BE2C (cell line): ENCODE results near the gene USP20.

Source experiments
- DNase-seq: peaks from one replicate; pipeline ENCODE4 v3.0.0-alpha.2; 2020
- H3K27me3 ChIP-seq: fragments of 250-450 bp; sonication (Bioruptor Pico); 2 replicates; pipeline ENCODE4 v1.5.1; 2020; ENCODE audit warnings: mild to moderate bottlenecking
- H3K36me3 ChIP-seq: fragments of 250-450 bp; sonication (Bioruptor Pico); 2 replicates; pipeline ENCODE4 v1.5.1; 2020; ENCODE audit warnings: mild to moderate bottlenecking
- H3K4me1 ChIP-seq: fragments of 250-450 bp; sonication (Bioruptor Pico); 2 replicates; pipeline ENCODE4 v1.5.1; 2020
- H3K4me3 ChIP-seq: 2 replicates; pipeline ENCODE4 v1.5.1; 2011; ENCODE audit warnings: low read depth, low read length
- H3K9me3 ChIP-seq: fragments of 250-450 bp; sonication (Bioruptor Pico); 2 replicates; pipeline ENCODE4 v1.5.1; 2020
- CTCF ChIP-seq: IDR thresholded peaks from 2 replicates; pipeline ENCODE4 v1.5.1; 2012; ENCODE audit warnings: mild to moderate bottlenecking, low read depth, low read length

Gene USP20

GRCh38 chr9:129863059-129863690 lies 27.9 kb downstream of the USP20 start:
- peaks cover 7% of the 10 kb centered on the region for H3K4me1 ChIP-seq
- DNase-seq, result peak; percentile 99

GRCh38 chr9:129864991-129865647 lies 29.9 kb downstream of the USP20 start:
- Histone ChIP-seq H3K36me3 (peaks cover 14% of the 10 kb centered on the region; the same call in 1 of the 2 replicates), H3K27me3 (no peaks in the 10 kb centered on the region), H3K4me1 (peaks cover 7% of the 10 kb centered on the region), H3K4me3 (no peak overlapping the region), H3K9me3 (no peaks in the 10 kb centered on the region)
- no peak for DNase-seq
- no peak for TF ChIP-seq CTCF

More at GRCh38 chr9:129863059-129863690, 27.9 kb downstream of the USP20 start:
- H3K4me3 ChIP-seq, result no peak overlapping the region
- no peaks in the 10 kb centered on the region for H3K27me3 ChIP-seq
- no peaks in the 10 kb centered on the region for H3K9me3 ChIP-seq
- TF ChIP-seq CTCF, result no peak
- peaks cover 19% of the 10 kb centered on the region for H3K36me3 ChIP-seq

- H3K27me3 ChIP-seq, result no peaks in the 10 kb centered on the region
- H3K9me3 ChIP-seq, result no peaks in the 10 kb centered on the region
- no peak for DNase-seq
- no peak overlapping the region for H3K4me3 ChIP-seq
- H3K4me1 ChIP-seq, result peaks cover 7% of the 10 kb centered on the region
- TF ChIP-seq CTCF, result no peak
- H3K36me3 ChIP-seq, result peaks cover 11% of the 10 kb centered on the region; the same call in 1 of the 2 replicates
Measured at GRCh38 chr9:129865668-129866320, 30.5 kb downstream of the USP20 start.

- no peak for DNase-seq
- H3K4me1 ChIP-seq, result peaks cover 7% of the 10 kb centered on the region
Measured at GRCh38 chr9:129866394-129867135, 31.3 kb downstream of the USP20 start.

More at GRCh38 chr9:129866394-129867135, 31.3 kb downstream of the USP20 start:
- Histone ChIP-seq H3K36me3 (peaks cover 9% of the 10 kb centered on the region; the same call in 1 of the 2 replicates), H3K27me3 (no peaks in the 10 kb centered on the region), H3K9me3 (no peaks in the 10 kb centered on the region), H3K4me3 (no peak overlapping the region)
- TF ChIP-seq CTCF, result no peak
